ENCODE measurements around the gene FAM83B. TPM values are rescaled to one million over a fixed set of nuclear protein-coding genes. Genes with fewer than 3 reads are reported as not detected.

Gene FAM83B
- total RNA-seq, 1 donor from 2014 or later: not detected

GRCh38 chr6:54910921-54911320, 64.3 kb downstream of the FAM83B start:
- no peak overlapping the region for H3K4me3 ChIP-seq (ENCODE audit: low read length in 3 of 3)
- H3K27me3 ChIP-seq (ENCODE audit: control insufficient read depth in 3 of 3, insufficient read depth in 3 of 3, low read length in 3 of 3): no peaks in the 10 kb centered on the region
- H3K9ac ChIP-seq (ENCODE audit: low read depth in 1 of 3, low read length in 3 of 3): no peak overlapping the region
- no peaks in the 10 kb centered on the region for H3K9me3 ChIP-seq (ENCODE audit: control insufficient read depth in 3 of 3, low read length in 3 of 3)
- H3K4me1 ChIP-seq (ENCODE audit: control insufficient read depth in 3 of 3, insufficient read depth in 3 of 3, low read length in 3 of 3): no peaks in the 10 kb centered on the region
- H3K36me3 ChIP-seq (ENCODE audit: control insufficient read depth in 3 of 3, insufficient read depth in 3 of 3, low read length in 3 of 3): no peaks in the 10 kb centered on the region
- no peak overlapping the region for H3K27ac ChIP-seq (ENCODE audit: low read depth, low read length)

GRCh38 chr6:54913211-54913610, 66.6 kb downstream of the FAM83B start:
- Histone ChIP-seq H3K36me3 (ENCODE audit: control insufficient read depth in 3 of 3, insufficient read depth in 3 of 3, low read length in 3 of 3) (no peaks in the 10 kb centered on the region), H3K27me3 (ENCODE audit: control insufficient read depth in 3 of 3, insufficient read depth in 3 of 3, low read length in 3 of 3) (no peaks in the 10 kb centered on the region), H3K9ac (ENCODE audit: low read depth in 1 of 3, low read length in 3 of 3) (no peak overlapping the region), H3K4me3 (ENCODE audit: low read length in 3 of 3) (no peak overlapping the region), H3K27ac (ENCODE audit: low read depth, low read length) (no peak overlapping the region), H3K4me1 (ENCODE audit: control insufficient read depth in 3 of 3, insufficient read depth in 3 of 3, low read length in 3 of 3) (no peaks in the 10 kb centered on the region), H3K9me3 (ENCODE audit: control insufficient read depth in 3 of 3, low read length in 3 of 3) (no peaks in the 10 kb centered on the region)

- H3K27me3 ChIP-seq (ENCODE audit: control insufficient read depth in 3 of 3, insufficient read depth in 3 of 3, low read length in 3 of 3): no peaks in the 10 kb centered on the region
- H3K36me3 ChIP-seq (ENCODE audit: control insufficient read depth in 3 of 3, insufficient read depth in 3 of 3, low read length in 3 of 3): no peaks in the 10 kb centered on the region
- no peaks in the 10 kb centered on the region for H3K4me1 ChIP-seq (ENCODE audit: control insufficient read depth in 3 of 3, insufficient read depth in 3 of 3, low read length in 3 of 3)
- no peaks in the 10 kb centered on the region for H3K9me3 ChIP-seq (ENCODE audit: control insufficient read depth in 3 of 3, low read length in 3 of 3)
- no peak overlapping the region for H3K9ac ChIP-seq (ENCODE audit: low read depth in 1 of 3, low read length in 3 of 3)
- no peak overlapping the region for H3K27ac ChIP-seq (ENCODE audit: low read depth, low read length)
- H3K4me3 ChIP-seq (ENCODE audit: low read length in 3 of 3): no peak overlapping the region
Observed at GRCh38 chr6:54916858-54917257, 70.3 kb downstream of the FAM83B start.

GRCh38 chr6:54920628-54921027, 74.1 kb downstream of the FAM83B start:
- H3K9ac ChIP-seq (ENCODE audit: low read depth in 1 of 3, low read length in 3 of 3): no peak overlapping the region
- no peaks in the 10 kb centered on the region for H3K27me3 ChIP-seq (ENCODE audit: control insufficient read depth in 3 of 3, insufficient read depth in 3 of 3, low read length in 3 of 3)
- no peak overlapping the region for H3K4me3 ChIP-seq (ENCODE audit: low read length in 3 of 3)
- no peak overlapping the region for H3K27ac ChIP-seq (ENCODE audit: low read depth, low read length)
- no peaks in the 10 kb centered on the region for H3K9me3 ChIP-seq (ENCODE audit: control insufficient read depth in 3 of 3, low read length in 3 of 3)
- no peaks in the 10 kb centered on the region for H3K4me1 ChIP-seq (ENCODE audit: control insufficient read depth in 3 of 3, insufficient read depth in 3 of 3, low read length in 3 of 3)
- H3K36me3 ChIP-seq (ENCODE audit: control insufficient read depth in 3 of 3, insufficient read depth in 3 of 3, low read length in 3 of 3): no peaks in the 10 kb centered on the region

GRCh38 chr6:54921891-54922290, 75.3 kb downstream of the FAM83B start:
- H3K4me1 ChIP-seq (ENCODE audit: control insufficient read depth in 3 of 3, insufficient read depth in 3 of 3, low read length in 3 of 3): no peaks in the 10 kb centered on the region
- H3K9me3 ChIP-seq (ENCODE audit: control insufficient read depth in 3 of 3, low read length in 3 of 3): no peaks in the 10 kb centered on the region
- no peaks in the 10 kb centered on the region for H3K27me3 ChIP-seq (ENCODE audit: control insufficient read depth in 3 of 3, insufficient read depth in 3 of 3, low read length in 3 of 3)
- H3K27ac ChIP-seq (ENCODE audit: low read depth, low read length): no peak overlapping the region
- H3K4me3 ChIP-seq (ENCODE audit: low read length in 3 of 3): no peak overlapping the region
- H3K9ac ChIP-seq (ENCODE audit: low read depth in 1 of 3, low read length in 3 of 3): no peak overlapping the region
- H3K36me3 ChIP-seq (ENCODE audit: control insufficient read depth in 3 of 3, insufficient read depth in 3 of 3, low read length in 3 of 3): no peaks in the 10 kb centered on the region

GRCh38 chr6:54929245-54929909, 82.8 kb downstream of the FAM83B start:
- Histone ChIP-seq H3K27ac (ENCODE audit: low read depth, low read length) (no peak overlapping the region), H3K27me3 (ENCODE audit: control insufficient read depth in 3 of 3, insufficient read depth in 3 of 3, low read length in 3 of 3) (no peaks in the 10 kb centered on the region), H3K4me1 (ENCODE audit: control insufficient read depth in 3 of 3, insufficient read depth in 3 of 3, low read length in 3 of 3) (no peaks in the 10 kb centered on the region), H3K9ac (ENCODE audit: low read depth in 1 of 3, low read length in 3 of 3) (no peak overlapping the region), H3K36me3 (ENCODE audit: control insufficient read depth in 3 of 3, insufficient read depth in 3 of 3, low read length in 3 of 3) (no peaks in the 10 kb centered on the region), H3K4me3 (ENCODE audit: low read length in 3 of 3) (no peak overlapping the region), H3K9me3 (ENCODE audit: control insufficient read depth in 3 of 3, low read length in 3 of 3) (peaks cover 0 to 6% (median 0%) of the 10 kb centered on the region in 3 donors)

GRCh38 chr6:54932622-54933021, 86.1 kb downstream of the FAM83B start:
- Histone ChIP-seq H3K4me1 (ENCODE audit: control insufficient read depth in 3 of 3, insufficient read depth in 3 of 3, low read length in 3 of 3) (no peaks in the 10 kb centered on the region), H3K36me3 (ENCODE audit: control insufficient read depth in 3 of 3, insufficient read depth in 3 of 3, low read length in 3 of 3) (no peaks in the 10 kb centered on the region), H3K4me3 (ENCODE audit: low read length in 3 of 3) (no peak overlapping the region), H3K27me3 (ENCODE audit: control insufficient read depth in 3 of 3, insufficient read depth in 3 of 3, low read length in 3 of 3) (no peaks in the 10 kb centered on the region), H3K27ac (ENCODE audit: low read depth, low read length) (no peak overlapping the region), H3K9me3 (ENCODE audit: control insufficient read depth in 3 of 3, low read length in 3 of 3) (peaks cover 0 to 6% (median 0%) of the 10 kb centered on the region in 3 donors), H3K9ac (ENCODE audit: low read depth in 1 of 3, low read length in 3 of 3) (no peak overlapping the region)

- H3K27ac ChIP-seq (ENCODE audit: low read depth, low read length): no peak overlapping the region
- no peaks in the 10 kb centered on the region for H3K27me3 ChIP-seq (ENCODE audit: control insufficient read depth in 3 of 3, insufficient read depth in 3 of 3, low read length in 3 of 3)
- no peaks in the 10 kb centered on the region for H3K4me1 ChIP-seq (ENCODE audit: control insufficient read depth in 3 of 3, insufficient read depth in 3 of 3, low read length in 3 of 3)
Observed at GRCh38 chr6:54935739-54936138, 89.2 kb downstream of the FAM83B start.

GRCh38 chr6:54937371-54937770, 90.8 kb downstream of the FAM83B start:
- Histone ChIP-seq H3K9me3 (ENCODE audit: control insufficient read depth in 3 of 3, low read length in 3 of 3) (peaks cover 0 to 4% (median 0%) of the 10 kb centered on the region in 3 donors), H3K9ac (ENCODE audit: low read depth in 1 of 3, low read length in 3 of 3) (no peak overlapping the region), H3K36me3 (ENCODE audit: control insufficient read depth in 3 of 3, insufficient read depth in 3 of 3, low read length in 3 of 3) (no peaks in the 10 kb centered on the region), H3K4me3 (ENCODE audit: low read length in 3 of 3) (no peak overlapping the region), H3K4me1 (ENCODE audit: control insufficient read depth in 3 of 3, insufficient read depth in 3 of 3, low read length in 3 of 3) (no peaks in the 10 kb centered on the region), H3K27me3 (ENCODE audit: control insufficient read depth in 3 of 3, insufficient read depth in 3 of 3, low read length in 3 of 3) (no peaks in the 10 kb centered on the region), H3K27ac (ENCODE audit: low read depth, low read length) (no peak overlapping the region)

More at GRCh38 chr6:54935739-54936138, 89.2 kb downstream of the FAM83B start:
- H3K4me3 ChIP-seq (ENCODE audit: low read length in 3 of 3): no peak overlapping the region
- H3K9ac ChIP-seq (ENCODE audit: low read depth in 1 of 3, low read length in 3 of 3): no peak overlapping the region
- peaks cover 0 to 6% (median 0%) of the 10 kb centered on the region in 3 donors for H3K9me3 ChIP-seq (ENCODE audit: control insufficient read depth in 3 of 3, low read length in 3 of 3)
- H3K36me3 ChIP-seq (ENCODE audit: control insufficient read depth in 3 of 3, insufficient read depth in 3 of 3, low read length in 3 of 3): no peaks in the 10 kb centered on the region

GRCh38 chr6:54957698-54958097, 111.1 kb downstream of the FAM83B start:
- Histone ChIP-seq H3K27ac (ENCODE audit: low read depth, low read length) (no peak overlapping the region), H3K4me1 (ENCODE audit: control insufficient read depth in 3 of 3, insufficient read depth in 3 of 3, low read length in 3 of 3) (no peaks in the 10 kb centered on the region), H3K4me3 (ENCODE audit: low read length in 3 of 3) (no peak overlapping the region), H3K9me3 (ENCODE audit: control insufficient read depth in 3 of 3, low read length in 3 of 3) (peaks cover 0 to 2% (median 2%) of the 10 kb centered on the region in 3 donors), H3K27me3 (ENCODE audit: control insufficient read depth in 3 of 3, insufficient read depth in 3 of 3, low read length in 3 of 3) (no peaks in the 10 kb centered on the region), H3K36me3 (ENCODE audit: control insufficient read depth in 3 of 3, insufficient read depth in 3 of 3, low read length in 3 of 3) (no peaks in the 10 kb centered on the region), H3K9ac (ENCODE audit: low read depth in 1 of 3, low read length in 3 of 3) (no peak overlapping the region)
